HepG2 (cell line): ENCODE results near the gene CYP11A1. TPM values are rescaled to one million over a fixed set of nuclear protein-coding genes. Genes with fewer than 3 reads are reported as not detected.

ENCODE experiments used
- ATAC-seq: fragments of 200-7000 bp; cut with Tn5 transposase; 3 replicates; pipeline ENCODE4 v1.9.1; 2020; ENCODE audit warnings: mild to moderate bottlenecking, moderate library complexity
- BruUV-seq: library from RNA; stranded (reverse); fragments of 400-500 nt; replicated peaks from 2 replicates; lab custom pipeline; 2021; lab: Mats Ljungman, UMichigan
- CTCF ChIA-PET: fragments of 300-600 bp; formaldehyde crosslinking; extraction: SDS; loops from one replicate; lab custom pipeline; 2021; ENCODE audit warnings: low total read pairs, inconsistent platforms, low intra/inter-chr PET ratio; lab: Yijun Ruan, JAX
- POLR2A ChIA-PET: fragments of 350-600 bp; sonication (Branson Sonifier 250); formaldehyde crosslinking; loops from one replicate; lab custom pipeline; 2020; ENCODE audit warnings: antibody characterized with exemption, inconsistent platforms; lab: Yijun Ruan, JAX
- DNase-seq: peaks from one replicate; pipeline ENCODE4 v3.0.0-alpha.2; 2015; ENCODE audit warnings: low spot score
- FAIRE-seq: peaks from 3 replicates; lab custom pipeline; 2011; peaks lifted over from hg19 to GRCh38; lab: Jason Lieb, UNC
- H2AFZ ChIP-seq: one replicate; pipeline ENCODE4 v1.6.1; 2011; ENCODE audit warnings: low read length, inconsistent platforms
- H3K27ac ChIP-seq: fragments of 300-600 bp; 3 replicates; pipeline ENCODE4 v1.8.0; 2011; ENCODE audit warnings: mixed run types, mild to moderate bottlenecking, mixed read lengths, low read length, inconsistent platforms; ENCODE audit not compliant: insufficient read depth; ENCODE audit errors: extremely low read length
- H3K27me3 ChIP-seq, 2 experiments: fragments of 200-600 bp in 1 of 2; 2 replicates in 1 of 2; 3 replicates in 1 of 2; pipeline versions ENCODE4 v1.6.0 to v1.8.0; 2011; ENCODE audit warnings: low read length in 2 of 2, mild to moderate bottlenecking in 2 of 2, moderate library complexity in 2 of 2, inconsistent platforms in 1 of 2; ENCODE audit not compliant: insufficient read depth in 2 of 2, control insufficient read depth in 1 of 2
- H3K36me3 ChIP-seq, 2 experiments: fragments of 200-600 bp in 1 of 2; replicated peaks in 1 of 2; 2 replicates in 1 of 2; 3 replicates in 1 of 2; pipeline versions ENCODE4 v1.5.1 to v1.8.0; 2011; ENCODE audit warnings: low read length in 2 of 2, inconsistent platforms in 1 of 2; ENCODE audit not compliant: insufficient read depth in 2 of 2, control insufficient read depth in 1 of 2
- H3K4me1 ChIP-seq: 2 replicates; pipeline ENCODE4 v1.5.1; 2012; ENCODE audit warnings: low read length, inconsistent platforms; ENCODE audit not compliant: insufficient read depth
- H3K4me2 ChIP-seq: 2 replicates; pipeline ENCODE4 v1.6.0; 2011; ENCODE audit warnings: low read depth, low read length, inconsistent platforms
- H3K4me3 ChIP-seq, 3 experiments: fragments of 200-600 bp in 1 of 3; sonication (generic), shearing (Covaris generic) in 1 of 3; replicated peaks in 1 of 3; 2 replicates each; pipeline ENCODE4 v1.5.1; 2011 to 2016; ENCODE audit warnings: low read length in 3 of 3, inconsistent platforms in 2 of 3, low read depth in 2 of 3, mild to moderate bottlenecking in 2 of 3, control low read depth in 1 of 3, mixed read lengths in 1 of 3; ENCODE audit not compliant: insufficient read depth in 1 of 3
- H3K79me2 ChIP-seq: one replicate; pipeline ENCODE4 v1.6.1; 2011; ENCODE audit warnings: low read length, inconsistent platforms; ENCODE audit not compliant: insufficient read depth
- H3K9ac ChIP-seq: 2 replicates; pipeline ENCODE4 v1.6.0; 2011; ENCODE audit warnings: mild to moderate bottlenecking, low read depth, low read length, inconsistent platforms; ENCODE audit not compliant: insufficient read depth
- H3K9me3 ChIP-seq: 2 replicates; pipeline ENCODE4 v1.5.1; 2012; ENCODE audit warnings: mild to moderate bottlenecking, low read length
- H4K20me1 ChIP-seq: 2 replicates; pipeline ENCODE4 v1.6.0; 2011; ENCODE audit warnings: inconsistent platforms, mild to moderate bottlenecking, low read length, moderate library complexity; ENCODE audit not compliant: insufficient read depth
- CTCF ChIP-seq: sonication (generic); formaldehyde crosslinking; IDR thresholded peaks from 2 replicates; pipeline ENCODE4 v1.5.0; 2020; ENCODE audit warnings: mild to moderate bottlenecking, missing genetic modification reagents, moderate library complexity
- FOSL2 ChIP-seq: sonication (generic); formaldehyde crosslinking; IDR thresholded peaks from 2 replicates; pipeline ENCODE4 v1.4.0; 2020; ENCODE audit warnings: missing genetic modification reagents
- HMGXB4 ChIP-seq, 2 experiments: sonication (generic) in 1 of 2; formaldehyde crosslinking in 1 of 2; IDR thresholded peaks; 2 replicates each; pipeline versions ENCODE4 v1.4.0 to v1.6.1; 2018 to 2020; ENCODE audit warnings: missing genetic modification reagents in 2 of 2, borderline replicate concordance in 1 of 2, low read depth in 1 of 2, mild to moderate bottlenecking in 1 of 2, missing biosample characterization in 1 of 2
- KAT7 ChIP-seq: IDR thresholded peaks from 2 replicates; pipeline ENCODE4 v1.6.1; 2018; ENCODE audit warnings: borderline replicate concordance, missing compliant biosample characterization
- KDM2A ChIP-seq: sonication (generic); formaldehyde crosslinking; IDR thresholded peaks from 2 replicates; pipeline ENCODE4 v1.4.0; 2020; ENCODE audit warnings: low read depth, missing genetic modification reagents, borderline replicate concordance
- MED13 ChIP-seq: sonication (generic); formaldehyde crosslinking; IDR thresholded peaks from 2 replicates; pipeline ENCODE4 v1.5.0; 2020; ENCODE audit warnings: missing genetic modification reagents
- MYC ChIP-seq: sonication (generic); formaldehyde crosslinking; IDR thresholded peaks from 2 replicates; pipeline ENCODE4 v1.9.0; 2021; ENCODE audit warnings: missing genetic modification reagents, borderline replicate concordance
- NCOA2 ChIP-seq: sonication (generic); formaldehyde crosslinking; IDR thresholded peaks from 2 replicates; pipeline ENCODE4 v1.8.0; 2022; ENCODE audit warnings: inconsistent platforms
- RAD21 ChIP-seq: fragments of 450-650 bp; formaldehyde crosslinking; IDR thresholded peaks from 2 replicates; pipeline ENCODE4 v1.5.0; 2020; ENCODE audit warnings: mild to moderate bottlenecking
- SALL1 ChIP-seq: sonication (generic); formaldehyde crosslinking; IDR thresholded peaks from 2 replicates; pipeline ENCODE4 v1.8.0; 2022; ENCODE audit warnings: mild to moderate bottlenecking, missing genetic modification reagents
- SMC3 ChIP-seq: IDR thresholded peaks from 2 replicates; pipeline ENCODE4 v1.6.1; 2011; ENCODE audit warnings: low read length, improper control_type of control experiment
- STAG1 ChIP-seq: sonication (generic); formaldehyde crosslinking; IDR thresholded peaks from 2 replicates; pipeline ENCODE4 v1.4.0; 2020; ENCODE audit warnings: missing genetic modification reagents
- XRCC5 ChIP-seq: fragments of 200-400 bp; formaldehyde crosslinking; optimal IDR thresholded peaks from 2 replicates; pipeline ENCODE3; 2017; ENCODE audit warnings: mild to moderate bottlenecking, low read length
- ZFX ChIP-seq: sonication (generic); formaldehyde crosslinking; IDR thresholded peaks from 2 replicates; pipeline ENCODE4 v1.4.0; 2020; ENCODE audit warnings: mild to moderate bottlenecking, low read depth, missing genetic modification reagents, moderate library complexity
- ZMYM2 ChIP-seq: sonication (generic); formaldehyde crosslinking; IDR thresholded peaks from 2 replicates; pipeline ENCODE4 v1.8.0; 2022; ENCODE audit warnings: mild to moderate bottlenecking, missing genetic modification reagents
- ZMYM3 ChIP-seq: sonication (generic); formaldehyde crosslinking; IDR thresholded peaks from 2 replicates; pipeline ENCODE4 v1.5.1; 2020; ENCODE audit warnings: mild to moderate bottlenecking, missing genetic modification reagents
- ZNF530 ChIP-seq: sonication (generic); formaldehyde crosslinking; IDR thresholded peaks from 2 replicates; pipeline ENCODE4 v1.5.0; 2020; ENCODE audit warnings: low read depth, mild to moderate bottlenecking, missing genetic modification reagents
- ZNF768 ChIP-seq: sonication (generic); formaldehyde crosslinking; IDR thresholded peaks from 2 replicates; pipeline ENCODE4 v1.4.0; 2020; ENCODE audit warnings: missing genetic modification reagents
- ZNF792 ChIP-seq: IDR thresholded peaks from 2 replicates; pipeline ENCODE4 v1.6.1; 2016
- WGBS: methylation state at CpG from one replicate; pipeline ENCODE4 v1.1.6; 2017; ENCODE audit warnings: low lambda C conversion rate; 5-methylcytosine and 5-hydroxymethylcytosine counted together
- in situ Hi-C: cut with HindIII; loops from 2 replicates; pipeline ENCODE4 v1.10.0; 2017; ENCODE audit warnings: low pct_unique_long_range_greater_than_20kb; ENCODE audit not compliant: extremely low pct_ligation_motif_present
- intact Hi-C: fragments of 100-400 bp; cut with micrococcal nuclease; formaldehyde crosslinking; loops from one replicate; pipeline ENCODE4 v1.10.0; 2022; ENCODE audit not compliant: unreplicated experiment
- polyA plus RNA-seq, 8 experiments: library from polyadenylated mRNA; depleted of rRNA in 3 of 8; stranded (reverse) in 7 of 8; unstranded in 1 of 8; fragments of >200 nt; fragmentation: Illumina TruSeq in 4 of 8; extraction: Trizol in 4 of 8; gene quantifications; 2 replicates each; pipeline versions ENCODE4 v1.2.1 to v1.2.3, GENCODE V29; 2011 to 2016; ENCODE audit warnings: low read depth in 4 of 8, missing spikeins in 1 of 8, mixed read lengths in 1 of 8; ENCODE audit not compliant: insufficient read depth in 1 of 8
- total RNA-seq, 5 experiments: library from RNA; depleted of rRNA; stranded (reverse); fragments of >200 nt; fragmentation: Illumina TruSeq; extraction: Trizol; gene quantifications; 2 replicates each; pipeline ENCODE4 v1.2.3, GENCODE V29; 2016; ENCODE audit warnings: low read depth in 1 of 5
- TF ChIP-seq, protein P1 (sequence below): sonication (generic); formaldehyde crosslinking; IDR thresholded peaks from 2 replicates; pipeline ENCODE4 v1.8.0; 2022; ENCODE audit warnings: missing genetic modification reagents, mild to moderate bottlenecking, borderline replicate concordance

CYP11A1 gene
- total and polyA plus RNA-seq, 2 of the 13 experiments (the other 11 are each of a cell fraction or from before 2014, with no cell fraction given) = 0.66 to 0.92 TPM

- Histone ChIP-seq H3K36me3 (no peaks in the 10 kb centered on the region), H3K4me1 (no peaks in the 10 kb centered on the region), H2AFZ (no peak overlapping the region), H3K4me2 (no peak overlapping the region), H4K20me1 (no peaks in the 10 kb centered on the region), H3K27me3 (peaks cover 1 to 3% of the 10 kb centered on the region in 2 experiments; a peak in 2 of 5 replicates), H3K9ac (no peak overlapping the region), H3K4me3 (no peak overlapping the region), H3K79me2 (no peaks in the 10 kb centered on the region), H3K9me3 (no peaks in the 10 kb centered on the region), H3K27ac (no peak overlapping the region)
- BruUV-seq = no TSS peak
- CTCF ChIA-PET = interaction anchor here (0.6 to 1.6 kb wide), 5 partner anchors 11 to 269 kb away, joined by 3 to 16 read pairs (median 4); no protein-coding TSS in a partner anchor
- in situ Hi-C loops = no loop called here
- FAIRE-seq (no peak), ATAC-seq (peak; percentile 92), DNase-seq (peak; percentile 41)
- POLR2A ChIA-PET = no interaction called here
- intact Hi-C loops = no loop called here
- 34% methylated on average over 3 of the region's 6 CpGs for whole genome bisulfite sequencing
- TF ChIP-seq SMC3 (peak; percentile 57; the same call in 1 of the 2 replicates), MYC (CRISPR knock-in tag) (peak; percentile 20; the same call in 1 of the 2 replicates), KDM2A (peak; percentile 68; the same call in 1 of the 2 replicates), ZMYM2 (no peak), SALL1 (CRISPR knock-in tag) (peak; percentile 35; the same call in 1 of the 2 replicates), MED13 (CRISPR knock-in tag) (no peak), KAT7 (CRISPR knock-in tag) (no peak), CTCF (CRISPR knock-in tag) (peak; percentile 96), FOSL2 (peak; percentile 10; the same call in 1 of the 2 replicates), ZMYM3 (CRISPR knock-in tag) (0 out of 2 replicates have a peak, but pooled peaks have one; percentile 28), RAD21 (CRISPR knock-in tag) (peak; percentile 81), ZNF768 (peak; percentile 86), XRCC5 (peak; percentile 71), STAG1 (CRISPR knock-in tag) (peak; percentile 94), HMGXB4 (CRISPR knock-in tag; IDR thresholded peaks at IDR 0.05; ENCODE audit: borderline replicate concordance in 1 of 2, low read depth in 1 of 2) (peak in 1 of 2 experiments; percentile 51; a peak in 1 of 4 replicates), ZFX (peak; percentile 37; the same call in 1 of the 2 replicates), NCOA2 (CRISPR knock-in tag) (no peak), ZNF792 (CRISPR knock-in tag) (no peak), ZNF530 (CRISPR knock-in tag) (no peak)
- TF ChIP-seq, protein P1, sequence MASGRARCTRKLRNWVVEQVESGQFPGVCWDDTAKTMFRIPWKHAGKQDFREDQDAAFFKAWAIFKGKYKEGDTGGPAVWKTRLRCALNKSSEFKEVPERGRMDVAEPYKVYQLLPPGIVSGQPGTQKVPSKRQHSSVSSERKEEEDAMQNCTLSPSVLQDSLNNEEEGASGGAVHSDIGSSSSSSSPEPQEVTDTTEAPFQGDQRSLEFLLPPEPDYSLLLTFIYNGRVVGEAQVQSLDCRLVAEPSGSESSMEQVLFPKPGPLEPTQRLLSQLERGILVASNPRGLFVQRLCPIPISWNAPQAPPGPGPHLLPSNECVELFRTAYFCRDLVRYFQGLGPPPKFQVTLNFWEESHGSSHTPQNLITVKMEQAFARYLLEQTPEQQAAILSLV = 0 out of 2 replicates have a peak, but pooled peaks have one; percentile 38
These were observed 44.8 kb downstream of the CYP11A1 start for GRCh38 chr15:74322558-74323180.
